ENCODE results near the gene YJU2.

The YJU2 gene

DNA sequence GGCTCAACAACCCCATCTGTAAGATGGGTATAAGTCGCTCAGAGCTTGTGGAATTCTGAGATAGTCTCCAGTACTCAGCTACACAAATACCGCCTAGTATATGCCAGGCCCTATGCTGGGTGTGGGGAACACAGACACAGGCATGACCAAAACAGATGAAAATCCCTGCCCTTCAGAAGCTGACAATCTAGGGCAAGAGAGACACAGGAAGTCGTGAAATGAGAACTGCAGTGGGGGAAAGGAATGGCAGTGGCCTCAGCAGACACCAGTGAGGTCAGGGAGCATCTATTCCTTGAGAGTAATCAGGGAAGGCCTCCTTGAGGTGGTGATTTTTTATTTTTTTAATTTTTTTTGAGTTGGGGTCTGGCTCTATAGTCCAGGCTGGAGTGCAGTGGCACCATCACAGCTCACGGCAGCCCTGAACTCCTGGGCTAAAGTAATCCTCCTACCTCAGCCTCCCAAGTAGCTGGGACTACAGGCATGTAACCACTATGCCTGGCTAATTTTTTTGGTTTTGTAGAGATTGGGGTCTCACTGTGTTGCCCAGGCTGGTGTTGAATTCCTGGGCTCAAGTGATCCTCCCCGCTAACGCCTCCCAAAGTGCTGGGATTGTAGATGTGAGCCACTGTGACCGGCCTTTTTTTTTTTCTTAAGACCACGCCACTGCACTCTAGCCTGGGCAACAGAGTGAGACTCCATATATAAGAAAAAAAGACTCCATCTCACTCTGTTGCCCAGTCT is 52.1 kb downstream of the YJU2 start:
- no peak for TF ChIP-seq EZH2 (IDR thresholded peaks at IDR 0.05; ENCODE audit: borderline replicate concordance, low read depth, low read length, severe bottlenecking)
- TF ChIP-seq, protein P1, sequence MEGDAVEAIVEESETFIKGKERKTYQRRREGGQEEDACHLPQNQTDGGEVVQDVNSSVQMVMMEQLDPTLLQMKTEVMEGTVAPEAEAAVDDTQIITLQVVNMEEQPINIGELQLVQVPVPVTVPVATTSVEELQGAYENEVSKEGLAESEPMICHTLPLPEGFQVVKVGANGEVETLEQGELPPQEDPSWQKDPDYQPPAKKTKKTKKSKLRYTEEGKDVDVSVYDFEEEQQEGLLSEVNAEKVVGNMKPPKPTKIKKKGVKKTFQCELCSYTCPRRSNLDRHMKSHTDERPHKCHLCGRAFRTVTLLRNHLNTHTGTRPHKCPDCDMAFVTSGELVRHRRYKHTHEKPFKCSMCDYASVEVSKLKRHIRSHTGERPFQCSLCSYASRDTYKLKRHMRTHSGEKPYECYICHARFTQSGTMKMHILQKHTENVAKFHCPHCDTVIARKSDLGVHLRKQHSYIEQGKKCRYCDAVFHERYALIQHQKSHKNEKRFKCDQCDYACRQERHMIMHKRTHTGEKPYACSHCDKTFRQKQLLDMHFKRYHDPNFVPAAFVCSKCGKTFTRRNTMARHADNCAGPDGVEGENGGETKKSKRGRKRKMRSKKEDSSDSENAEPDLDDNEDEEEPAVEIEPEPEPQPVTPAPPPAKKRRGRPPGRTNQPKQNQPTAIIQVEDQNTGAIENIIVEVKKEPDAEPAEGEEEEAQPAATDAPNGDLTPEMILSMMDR (IDR thresholded peaks at IDR 0.05; ENCODE audit: borderline replicate concordance, extremely low read depth, low read length, poor library complexity, severe bottlenecking) = no peak
- no peaks in the 10 kb centered on the region for H3K9me3 ChIP-seq (ENCODE audit: insufficient read depth, low read length, severe bottlenecking)
- no peaks in the 10 kb centered on the region for H3K27me3 ChIP-seq (ENCODE audit: insufficient read depth, low read length, poor library complexity)
- no peak overlapping the region for H2AFZ ChIP-seq (ENCODE audit: low read depth, low read length)
- H3K4me1 ChIP-seq (ENCODE audit: insufficient read depth, low read length) = peaks cover 32% of the 10 kb centered on the region
- H3K9ac ChIP-seq (ENCODE audit: low read depth, low read length) = no peak overlapping the region
- 0 out of 2 replicates have a peak, but pooled peaks cover 6% of the 10 kb centered on the region for H4K20me1 ChIP-seq (ENCODE audit: insufficient read depth, low read length)
- no peaks in the 10 kb centered on the region for H3K36me3 ChIP-seq (ENCODE audit: insufficient read depth, low read length)
- H3K4me3 ChIP-seq (ENCODE audit: low read depth in 1 of 2, low read length in 2 of 2) = no peak overlapping the region
- H3K27ac ChIP-seq (ENCODE audit: low read length) = no peak overlapping the region
- no peaks in the 10 kb centered on the region for H3K79me2 ChIP-seq (ENCODE audit: insufficient read depth, low read length)
- no peak for ATAC-seq (ENCODE audit: insufficient read depth, low read depth)
- no peak for DNase-seq
- no peak overlapping the region for H3K4me2 ChIP-seq (ENCODE audit: insufficient read depth, low read length)

DNA sequence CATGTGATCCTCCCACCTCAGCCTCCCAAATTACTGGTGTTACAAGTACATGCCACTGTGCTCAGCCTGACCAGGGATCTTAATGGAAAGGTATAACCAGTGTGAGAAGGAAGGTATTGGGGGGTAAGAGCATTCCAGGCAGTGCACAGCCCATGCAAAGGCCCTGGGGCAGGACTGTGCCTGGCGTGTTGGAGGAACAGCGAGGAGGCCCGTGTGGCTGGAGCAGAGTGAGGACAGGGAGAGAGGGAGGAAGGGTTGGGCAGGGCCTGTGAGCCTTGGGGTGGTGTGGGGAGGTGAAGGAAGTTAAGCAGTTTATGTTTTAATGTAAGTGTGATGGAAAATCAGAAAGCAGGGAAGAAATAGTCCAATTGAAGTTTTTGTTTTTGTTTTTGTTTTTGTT is 53.7 kb downstream of the YJU2 start:
- Histone ChIP-seq H4K20me1 (ENCODE audit: insufficient read depth, low read length) (0 out of 2 replicates have a peak, but pooled peaks cover 6% of the 10 kb centered on the region), H2AFZ (ENCODE audit: low read depth, low read length) (no peak overlapping the region), H3K79me2 (ENCODE audit: insufficient read depth, low read length) (no peaks in the 10 kb centered on the region), H3K9me3 (ENCODE audit: insufficient read depth, low read length, severe bottlenecking) (no peaks in the 10 kb centered on the region), H3K4me1 (ENCODE audit: insufficient read depth, low read length) (peaks cover 37% of the 10 kb centered on the region), H3K27ac (ENCODE audit: low read length) (no peak overlapping the region), H3K27me3 (ENCODE audit: insufficient read depth, low read length, poor library complexity) (no peaks in the 10 kb centered on the region), H3K4me3 (ENCODE audit: low read depth in 1 of 2, low read length in 2 of 2) (no peak overlapping the region), H3K9ac (ENCODE audit: low read depth, low read length) (no peak overlapping the region), H3K4me2 (ENCODE audit: insufficient read depth, low read length) (no peak overlapping the region), H3K36me3 (ENCODE audit: insufficient read depth, low read length) (no peaks in the 10 kb centered on the region)
- no peak for DNase-seq
- no peak for ATAC-seq (ENCODE audit: insufficient read depth, low read depth)
- TF ChIP-seq, protein P1 (IDR thresholded peaks at IDR 0.05; ENCODE audit: borderline replicate concordance, extremely low read depth, low read length, poor library complexity, severe bottlenecking) = no peak

DNA sequence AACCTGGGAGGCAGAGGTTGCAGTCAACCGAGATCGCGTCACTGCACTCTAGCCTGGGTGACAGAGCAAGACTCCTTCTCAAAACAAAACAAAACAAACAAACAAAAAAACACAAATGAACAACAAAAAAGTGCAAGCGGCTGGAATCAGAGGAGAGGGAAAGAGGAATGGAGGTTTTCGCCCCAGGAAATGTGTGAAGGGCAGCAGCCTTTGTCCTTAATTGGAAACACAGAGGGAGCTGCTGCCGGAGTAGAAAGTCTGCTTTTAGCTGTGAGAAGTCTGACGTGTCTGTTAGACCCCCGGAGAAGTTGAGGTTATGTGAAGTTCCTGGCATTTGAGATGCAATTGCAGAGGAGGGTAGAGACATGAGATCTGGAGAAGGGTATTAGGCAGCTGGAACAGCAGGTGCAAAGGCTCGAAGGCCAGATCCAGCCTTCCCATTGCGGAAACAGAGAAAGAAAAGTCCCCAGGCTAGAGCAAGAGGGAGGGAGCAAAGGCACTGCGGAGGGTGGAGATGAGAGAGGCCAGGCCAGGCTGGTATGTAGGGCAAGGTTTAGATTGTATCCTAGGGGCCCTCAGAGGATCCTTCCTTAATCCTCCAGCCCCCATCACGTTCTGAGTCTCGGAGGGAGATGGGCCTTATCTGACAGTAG is 54.8 kb downstream of the YJU2 start:
- peak overlapping the region; percentile 64 for H3K4me2 ChIP-seq (ENCODE audit: insufficient read depth, low read length)
- peak overlapping the region; percentile 73 for H2AFZ ChIP-seq (ENCODE audit: low read depth, low read length)
- peak overlapping the region; percentile 64 for H3K27ac ChIP-seq (ENCODE audit: low read length)

More for the DNA sequence above, 54.8 kb downstream of the YJU2 start:
- H3K4me3 ChIP-seq (ENCODE audit: low read depth in 1 of 2, low read length in 2 of 2) = peak overlapping the region in 1 of 2 experiments; percentile 53; a peak in 2 of 4 replicates
- no peaks in the 10 kb centered on the region for H3K9me3 ChIP-seq (ENCODE audit: insufficient read depth, low read length, severe bottlenecking)
- TF ChIP-seq EZH2 (IDR thresholded peaks at IDR 0.05; ENCODE audit: borderline replicate concordance, low read depth, low read length, severe bottlenecking) = no peak
- TF ChIP-seq, protein P1 (IDR thresholded peaks at IDR 0.05; ENCODE audit: borderline replicate concordance, extremely low read depth, low read length, poor library complexity, severe bottlenecking) = no peak
- H3K4me1 ChIP-seq (ENCODE audit: insufficient read depth, low read length) = peaks cover 29% of the 10 kb centered on the region
- H3K79me2 ChIP-seq (ENCODE audit: insufficient read depth, low read length) = no peaks in the 10 kb centered on the region
- H3K36me3 ChIP-seq (ENCODE audit: insufficient read depth, low read length) = no peaks in the 10 kb centered on the region
- no peaks in the 10 kb centered on the region for H4K20me1 ChIP-seq (ENCODE audit: insufficient read depth, low read length)
- DNase-seq = no peak
- no peaks in the 10 kb centered on the region for H3K27me3 ChIP-seq (ENCODE audit: insufficient read depth, low read length, poor library complexity)
- H3K9ac ChIP-seq (ENCODE audit: low read depth, low read length) = peak overlapping the region; percentile 50
- peak; percentile 18; the same call in 2 of the 3 replicates for ATAC-seq (ENCODE audit: insufficient read depth, low read depth)
